HEK293 (cell line): ENCODE results near the gene BTRC.

Source experiments
- EGR2 ChIP-seq: fragments of 450-650 bp; formaldehyde crosslinking; IDR thresholded peaks from 2 replicates; pipeline ENCODE4 v1.5.1; 2016; ENCODE audit warnings: low read depth, missing biosample characterization, missing genetic modification characterization
- FEZF1 ChIP-seq: fragments of 450-650 bp; formaldehyde crosslinking; IDR thresholded peaks from 2 replicates; pipeline ENCODE4 v1.5.1; 2016; ENCODE audit warnings: missing biosample characterization, missing genetic modification characterization
- GLIS1 ChIP-seq: fragments of 450-650 bp; formaldehyde crosslinking; IDR thresholded peaks from 2 replicates; pipeline ENCODE4 v1.5.1; 2016; ENCODE audit warnings: missing biosample characterization, missing genetic modification characterization
- KLF1 ChIP-seq: fragments of 450-650 bp; formaldehyde crosslinking; IDR thresholded peaks from 2 replicates; pipeline ENCODE4 v1.5.1; 2016; ENCODE audit warnings: missing biosample characterization, missing genetic modification characterization
- PRDM1 ChIP-seq: fragments of 450-650 bp; formaldehyde crosslinking; IDR thresholded peaks from 2 replicates; pipeline ENCODE4; 2016; ENCODE audit warnings: missing biosample characterization, missing genetic modification characterization
- RBAK ChIP-seq: fragments of 450-650 bp; formaldehyde crosslinking; IDR thresholded peaks from 2 replicates; pipeline ENCODE4 v1.5.1; 2016; ENCODE audit warnings: missing biosample characterization, missing genetic modification characterization
- SP7 ChIP-seq: fragments of 450-650 bp; formaldehyde crosslinking; IDR thresholded peaks from 2 replicates; pipeline ENCODE4 v1.5.1; 2016; ENCODE audit warnings: missing biosample characterization, missing genetic modification characterization
- TCF7L2 ChIP-seq: IDR thresholded peaks from 2 replicates; pipeline ENCODE4 v1.6.1; 2011; ENCODE audit warnings: low read depth, mild to moderate bottlenecking, inconsistent platforms, low read length, moderate library complexity, borderline replicate concordance
- ZBTB17 ChIP-seq: fragments of 450-650 bp; formaldehyde crosslinking; IDR thresholded peaks from 2 replicates; pipeline ENCODE4 v1.5.1; 2016; ENCODE audit warnings: missing biosample characterization, missing genetic modification characterization
- ZBTB20 ChIP-seq: fragments of 450-650 bp; formaldehyde crosslinking; IDR thresholded peaks from 2 replicates; pipeline ENCODE4 v1.5.1; 2016; ENCODE audit warnings: missing biosample characterization, missing genetic modification characterization
- ZFHX2 ChIP-seq: fragments of 450-650 bp; formaldehyde crosslinking; conservative IDR thresholded peaks from 2 replicates; pipeline ENCODE4 v1.5.1; 2016; ENCODE audit warnings: missing biosample characterization, missing genetic modification characterization
- ZFP37 ChIP-seq: fragments of 450-650 bp; formaldehyde crosslinking; IDR thresholded peaks from 2 replicates; pipeline ENCODE4 v1.5.1; 2016; ENCODE audit warnings: missing biosample characterization, missing genetic modification characterization
- ZNF121 ChIP-seq: fragments of 450-650 bp; formaldehyde crosslinking; IDR thresholded peaks from 2 replicates; pipeline ENCODE4 v1.5.1; 2016; ENCODE audit warnings: missing biosample characterization, missing genetic modification characterization
- ZNF132 ChIP-seq: fragments of 450-650 bp; formaldehyde crosslinking; IDR thresholded peaks from 2 replicates; pipeline ENCODE4 v1.5.1; 2017; ENCODE audit warnings: missing biosample characterization, missing genetic modification characterization, borderline replicate concordance
- ZNF155 ChIP-seq: fragments of 450-650 bp; formaldehyde crosslinking; IDR thresholded peaks from 2 replicates; pipeline ENCODE4 v1.5.1; 2016; ENCODE audit warnings: missing biosample characterization, missing genetic modification characterization
- ZNF175 ChIP-seq: fragments of 450-650 bp; formaldehyde crosslinking; IDR thresholded peaks from 2 replicates; pipeline ENCODE4 v1.5.1; 2016; ENCODE audit warnings: missing biosample characterization, missing genetic modification characterization
- ZNF202 ChIP-seq: fragments of 450-650 bp; formaldehyde crosslinking; IDR thresholded peaks from 2 replicates; pipeline ENCODE4 v1.5.1; 2016; ENCODE audit warnings: missing biosample characterization, missing genetic modification characterization, borderline replicate concordance
- ZNF394 ChIP-seq: fragments of 450-650 bp; formaldehyde crosslinking; IDR thresholded peaks from 2 replicates; pipeline ENCODE4 v1.5.1; 2016; ENCODE audit warnings: missing biosample characterization, missing genetic modification characterization, mild to moderate bottlenecking, moderate library complexity, borderline replicate concordance
- ZNF404 ChIP-seq: fragments of 450-650 bp; formaldehyde crosslinking; IDR thresholded peaks from 2 replicates; pipeline ENCODE4 v1.5.1; 2017; ENCODE audit warnings: missing biosample characterization, missing genetic modification characterization
- ZNF416 ChIP-seq: fragments of 450-650 bp; formaldehyde crosslinking; IDR thresholded peaks from 2 replicates; pipeline ENCODE4 v1.5.1; 2016; ENCODE audit warnings: missing biosample characterization, missing genetic modification characterization
- ZNF555 ChIP-seq: fragments of 450-650 bp; formaldehyde crosslinking; conservative IDR thresholded peaks from 2 replicates; pipeline ENCODE4 v1.5.1; 2017; ENCODE audit warnings: missing biosample characterization, mild to moderate bottlenecking, missing genetic modification characterization, inconsistent platforms
- ZNF707 ChIP-seq: fragments of 450-650 bp; formaldehyde crosslinking; IDR thresholded peaks from 2 replicates; pipeline ENCODE4 v1.5.1; 2016; ENCODE audit warnings: missing biosample characterization, missing genetic modification characterization
- ZNF76 ChIP-seq: fragments of 450-650 bp; formaldehyde crosslinking; IDR thresholded peaks from 2 replicates; pipeline ENCODE4; 2016; ENCODE audit warnings: low read depth, missing biosample characterization, missing genetic modification characterization, borderline replicate concordance
- ZNF777 ChIP-seq: fragments of 450-650 bp; formaldehyde crosslinking; IDR thresholded peaks from 2 replicates; pipeline ENCODE4 v1.5.1; 2017; ENCODE audit warnings: missing biosample characterization, missing genetic modification characterization, borderline replicate concordance
- ZSCAN16 ChIP-seq: fragments of 450-650 bp; formaldehyde crosslinking; IDR thresholded peaks from 2 replicates; pipeline ENCODE4 v1.5.1; 2016; ENCODE audit warnings: missing biosample characterization, missing genetic modification characterization
- TF ChIP-seq, protein P1 (sequence below): fragments of 450-650 bp; formaldehyde crosslinking; IDR thresholded peaks from 2 replicates; pipeline ENCODE4 v1.5.1; 2016; ENCODE audit warnings: missing biosample characterization, missing genetic modification characterization
- TF ChIP-seq, protein P2 (sequence below): fragments of 450-650 bp; formaldehyde crosslinking; IDR thresholded peaks from 2 replicates; pipeline ENCODE4 v1.5.1; 2016; ENCODE audit warnings: missing biosample characterization, missing genetic modification characterization
- TF ChIP-seq, protein P3 (sequence below): fragments of 450-650 bp; formaldehyde crosslinking; IDR thresholded peaks from 2 replicates; pipeline ENCODE4 v1.5.1; 2016; ENCODE audit warnings: missing biosample characterization, missing genetic modification characterization
- TF ChIP-seq, protein P4 (sequence below): fragments of 450-650 bp; formaldehyde crosslinking; IDR thresholded peaks from 2 replicates; pipeline ENCODE4 v1.5.1; 2016; ENCODE audit warnings: missing biosample characterization, missing genetic modification characterization, low read depth
- TF ChIP-seq, protein P5 (sequence below): fragments of 450-650 bp; formaldehyde crosslinking; IDR thresholded peaks from 2 replicates; pipeline ENCODE4 v1.5.1; 2016; ENCODE audit warnings: missing biosample characterization, missing genetic modification characterization
- TF ChIP-seq, protein P6 (sequence below): fragments of 450-650 bp; formaldehyde crosslinking; IDR thresholded peaks from 2 replicates; pipeline ENCODE4; 2016; ENCODE audit warnings: missing biosample characterization, missing genetic modification characterization

Gene BTRC

DNA sequence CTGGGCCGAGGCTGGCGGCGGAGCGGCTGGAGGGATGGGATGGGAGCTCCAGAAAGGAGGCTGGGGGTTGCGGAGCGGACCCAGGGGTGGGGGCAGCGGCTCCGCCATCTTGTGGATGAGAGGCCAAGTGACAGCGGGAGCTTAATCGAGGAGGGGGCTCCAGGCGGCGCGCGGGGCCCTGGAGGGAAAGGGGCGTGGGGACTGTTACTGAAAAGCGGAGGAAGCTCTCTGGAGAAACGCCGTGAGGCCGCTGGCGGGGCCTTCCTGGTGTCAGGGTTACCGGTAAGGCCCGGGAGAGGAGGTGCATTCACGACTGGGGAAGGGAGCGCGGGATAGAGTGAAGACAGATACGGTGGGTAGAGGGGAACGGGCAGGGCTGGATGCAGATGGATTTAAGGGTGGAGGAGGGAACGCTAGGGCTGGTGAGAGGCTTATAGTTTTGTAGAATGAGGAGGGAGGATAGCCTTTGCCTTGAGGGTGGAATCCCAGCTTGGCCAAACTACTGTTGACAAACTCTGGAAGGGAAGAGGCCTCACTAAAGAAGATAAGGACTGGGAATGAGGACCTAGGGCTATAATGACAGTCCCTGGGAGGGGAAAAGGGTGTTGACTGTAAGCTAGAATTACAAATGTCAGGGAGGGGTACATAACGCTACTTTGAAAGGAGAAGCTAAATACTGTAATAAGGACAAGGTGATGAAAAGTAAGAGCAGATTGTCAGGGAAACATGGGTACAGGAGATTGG, 535 bp downstream of the BTRC start (continued):
- TF ChIP-seq ZNF175 (tag by site-specific recombination): no peak
- TF ChIP-seq, protein P1, sequence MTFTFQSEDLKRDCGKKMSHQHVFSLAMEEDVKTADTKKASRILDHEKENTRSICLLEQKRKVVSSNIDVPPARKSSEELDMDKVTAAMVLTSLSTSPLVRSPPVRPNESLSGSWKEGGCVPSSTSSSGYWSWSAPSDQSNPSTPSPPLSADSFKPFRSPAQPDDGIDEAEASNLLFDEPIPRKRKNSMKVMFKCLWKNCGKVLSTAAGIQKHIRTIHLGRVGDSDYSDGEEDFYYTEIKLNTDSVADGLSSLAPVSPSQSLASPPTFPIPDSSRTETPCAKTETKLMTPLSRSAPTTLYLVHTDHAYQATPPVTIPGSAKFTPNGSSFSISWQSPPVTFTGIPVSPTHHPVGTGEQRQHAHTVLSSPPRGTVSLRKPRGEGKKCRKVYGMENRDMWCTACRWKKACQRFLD: no peak
- TF ChIP-seq ZFHX2 (tag by site-specific recombination): peak; percentile 51
- TF ChIP-seq KLF1: peak; percentile 91
- TF ChIP-seq ZNF394 (tag by site-specific recombination): no peak
- no peak for TF ChIP-seq ZNF121
- TF ChIP-seq ZNF76 (tag by site-specific recombination): no peak
- TF ChIP-seq ZNF132 (tag by site-specific recombination): no peak
- no peak; the same call in 1 of the 2 replicates for TF ChIP-seq ZBTB17 (tag by site-specific recombination)
- 0 out of 2 replicates have a peak, but pooled peaks have one; percentile 20 for TF ChIP-seq EGR2 (tag by site-specific recombination)
- TF ChIP-seq ZNF155 (tag by site-specific recombination): no peak
- no peak for TF ChIP-seq ZNF707 (tag by site-specific recombination)
- TF ChIP-seq, protein P2, sequence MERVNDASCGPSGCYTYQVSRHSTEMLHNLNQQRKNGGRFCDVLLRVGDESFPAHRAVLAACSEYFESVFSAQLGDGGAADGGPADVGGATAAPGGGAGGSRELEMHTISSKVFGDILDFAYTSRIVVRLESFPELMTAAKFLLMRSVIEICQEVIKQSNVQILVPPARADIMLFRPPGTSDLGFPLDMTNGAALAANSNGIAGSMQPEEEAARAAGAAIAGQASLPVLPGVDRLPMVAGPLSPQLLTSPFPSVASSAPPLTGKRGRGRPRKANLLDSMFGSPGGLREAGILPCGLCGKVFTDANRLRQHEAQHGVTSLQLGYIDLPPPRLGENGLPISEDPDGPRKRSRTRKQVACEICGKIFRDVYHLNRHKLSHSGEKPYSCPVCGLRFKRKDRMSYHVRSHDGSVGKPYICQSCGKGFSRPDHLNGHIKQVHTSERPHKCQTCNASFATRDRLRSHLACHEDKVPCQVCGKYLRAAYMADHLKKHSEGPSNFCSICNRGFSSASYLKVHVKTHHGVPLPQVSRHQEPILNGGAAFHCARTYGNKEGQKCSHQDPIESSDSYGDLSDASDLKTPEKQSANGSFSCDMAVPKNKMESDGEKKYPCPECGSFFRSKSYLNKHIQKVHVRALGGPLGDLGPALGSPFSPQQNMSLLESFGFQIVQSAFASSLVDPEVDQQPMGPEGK (tag by site-specific recombination): peak; percentile 92
- TF ChIP-seq ZFP37 (tag by site-specific recombination): no peak
- TF ChIP-seq, protein P3, sequence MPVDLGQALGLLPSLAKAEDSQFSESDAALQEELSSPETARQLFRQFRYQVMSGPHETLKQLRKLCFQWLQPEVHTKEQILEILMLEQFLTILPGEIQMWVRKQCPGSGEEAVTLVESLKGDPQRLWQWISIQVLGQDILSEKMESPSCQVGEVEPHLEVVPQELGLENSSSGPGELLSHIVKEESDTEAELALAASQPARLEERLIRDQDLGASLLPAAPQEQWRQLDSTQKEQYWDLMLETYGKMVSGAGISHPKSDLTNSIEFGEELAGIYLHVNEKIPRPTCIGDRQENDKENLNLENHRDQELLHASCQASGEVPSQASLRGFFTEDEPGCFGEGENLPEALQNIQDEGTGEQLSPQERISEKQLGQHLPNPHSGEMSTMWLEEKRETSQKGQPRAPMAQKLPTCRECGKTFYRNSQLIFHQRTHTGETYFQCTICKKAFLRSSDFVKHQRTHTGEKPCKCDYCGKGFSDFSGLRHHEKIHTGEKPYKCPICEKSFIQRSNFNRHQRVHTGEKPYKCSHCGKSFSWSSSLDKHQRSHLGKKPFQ (tag by site-specific recombination): no peak
- peak; percentile 99 for TF ChIP-seq ZBTB20
- TF ChIP-seq SP7: peak; percentile 87
- TF ChIP-seq ZSCAN16 (tag by site-specific recombination): 0 out of 2 replicates have a peak, but pooled peaks have one; percentile 4
- no peak for TF ChIP-seq ZNF555
- TF ChIP-seq, protein P4, sequence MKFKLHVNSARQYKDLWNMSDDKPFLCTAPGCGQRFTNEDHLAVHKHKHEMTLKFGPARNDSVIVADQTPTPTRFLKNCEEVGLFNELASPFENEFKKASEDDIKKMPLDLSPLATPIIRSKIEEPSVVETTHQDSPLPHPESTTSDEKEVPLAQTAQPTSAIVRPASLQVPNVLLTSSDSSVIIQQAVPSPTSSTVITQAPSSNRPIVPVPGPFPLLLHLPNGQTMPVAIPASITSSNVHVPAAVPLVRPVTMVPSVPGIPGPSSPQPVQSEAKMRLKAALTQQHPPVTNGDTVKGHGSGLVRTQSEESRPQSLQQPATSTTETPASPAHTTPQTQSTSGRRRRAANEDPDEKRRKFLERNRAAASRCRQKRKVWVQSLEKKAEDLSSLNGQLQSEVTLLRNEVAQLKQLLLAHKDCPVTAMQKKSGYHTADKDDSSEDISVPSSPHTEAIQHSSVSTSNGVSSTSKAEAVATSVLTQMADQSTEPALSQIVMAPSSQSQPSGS: no peak
- no peak for TF ChIP-seq FEZF1 (tag by site-specific recombination)
- TF ChIP-seq, protein P5, sequence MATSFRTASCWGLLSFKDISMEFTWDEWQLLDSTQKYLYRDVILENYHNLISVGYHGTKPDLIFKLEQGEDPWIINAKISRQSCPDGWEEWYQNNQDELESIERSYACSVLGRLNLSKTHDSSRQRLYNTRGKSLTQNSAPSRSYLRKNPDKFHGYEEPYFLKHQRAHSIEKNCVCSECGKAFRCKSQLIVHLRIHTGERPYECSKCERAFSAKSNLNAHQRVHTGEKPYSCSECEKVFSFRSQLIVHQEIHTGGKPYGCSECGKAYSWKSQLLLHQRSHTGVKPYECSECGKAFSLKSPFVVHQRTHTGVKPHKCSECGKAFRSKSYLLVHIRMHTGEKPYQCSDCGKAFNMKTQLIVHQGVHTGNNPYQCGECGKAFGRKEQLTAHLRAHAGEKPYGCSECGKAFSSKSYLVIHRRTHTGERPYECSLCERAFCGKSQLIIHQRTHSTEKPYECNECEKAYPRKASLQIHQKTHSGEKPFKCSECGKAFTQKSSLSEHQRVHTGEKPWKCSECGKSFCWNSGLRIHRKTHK (tag by site-specific recombination): no peak
- peak; percentile 94 for TF ChIP-seq GLIS1 (tag by site-specific recombination)
- no peak for TF ChIP-seq ZNF404
- TF ChIP-seq RBAK (tag by site-specific recombination): no peak
- no peak for TF ChIP-seq ZNF416 (tag by site-specific recombination)
- no peak for TF ChIP-seq ZNF777 (tag by site-specific recombination)
- TF ChIP-seq PRDM1 (tag by site-specific recombination): no peak
- TF ChIP-seq, protein P6, sequence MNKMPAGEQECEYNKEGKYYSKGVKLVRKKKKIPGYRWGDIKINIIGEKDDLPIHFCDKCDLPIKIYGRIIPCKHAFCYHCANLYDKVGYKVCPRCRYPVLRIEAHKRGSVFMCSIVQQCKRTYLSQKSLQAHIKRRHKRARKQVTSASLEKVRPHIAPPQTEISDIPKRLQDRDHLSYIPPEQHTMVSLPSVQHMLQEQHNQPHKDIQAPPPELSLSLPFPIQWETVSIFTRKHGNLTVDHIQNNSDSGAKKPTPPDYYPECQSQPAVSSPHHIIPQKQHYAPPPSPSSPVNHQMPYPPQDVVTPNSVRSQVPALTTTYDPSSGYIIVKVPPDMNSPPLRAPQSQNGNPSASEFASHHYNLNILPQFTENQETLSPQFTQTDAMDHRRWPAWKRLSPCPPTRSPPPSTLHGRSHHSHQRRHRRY (tag by site-specific recombination): no peak
- TF ChIP-seq TCF7L2: no peak
- TF ChIP-seq ZNF202 (tag by site-specific recombination): no peak
